ENCODE measurements around the gene OR1E1. TPM values are rescaled to one million over a fixed set of nuclear protein-coding genes. Genes with fewer than 3 reads are reported as not detected.
"Not testable (repeated sequence)": the region's sequence is repeated elsewhere in the genome, so short reads cannot be mapped to it uniquely, and the experiment has no call there.

OR1E1 gene
- total RNA-seq, 1 donor from 2014 or later: not detected

DNA sequence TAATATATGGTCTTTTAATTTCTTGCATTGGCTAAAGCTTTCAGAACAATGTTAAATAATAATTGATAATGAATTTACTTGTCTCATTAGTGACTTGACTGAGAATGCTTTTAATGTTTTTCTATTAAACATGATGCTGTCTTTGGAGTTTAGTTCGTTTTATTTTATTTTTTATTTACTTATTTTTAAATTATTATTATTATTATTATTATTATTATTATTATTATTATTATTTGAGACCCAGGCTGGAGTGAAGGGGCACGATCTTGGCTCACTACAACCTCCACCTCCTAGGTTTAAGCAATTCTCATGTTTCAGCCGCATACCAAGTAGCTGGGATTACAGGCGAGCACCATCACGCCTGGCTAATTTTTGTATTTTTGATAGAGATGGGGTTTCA, 17.4 kb upstream of the OR1E1 start:
- Histone ChIP-seq H4K20me1 (ENCODE audit: low read depth) (no peaks in the 10 kb centered on the region), H3K4me2 (no peak overlapping the region), H3K9me3 (ENCODE audit: low read depth) (peaks cover 11% of the 10 kb centered on the region), H3F3A (ENCODE audit: low read depth) (no peaks in the 10 kb centered on the region), H3K36me3 (no peaks in the 10 kb centered on the region), H3K27me3 (no peaks in the 10 kb centered on the region), H3K79me2 (ENCODE audit: low read depth) (no peaks in the 10 kb centered on the region), H2AFZ (replicated peaks) (no peak overlapping the region), H3K27ac (no peak overlapping the region), H3K4me3 (no peak overlapping the region), H3K9ac (no peak overlapping the region), H3K4me1 (no peaks in the 10 kb centered on the region)
- Mint-ChIP-seq H3K27ac (no peak overlapping the region), H3K4me3 (no peak overlapping the region), H3K36me3 (no peaks in the 10 kb centered on the region), H3K9me3 (peaks cover 2% of the 10 kb centered on the region), H3K4me1 (no peaks in the 10 kb centered on the region), H3K27me3 (ENCODE audit: insufficient read depth, low read depth) (peaks cover 10% of the 10 kb centered on the region)
- DNase-seq (ENCODE audit: low spot score): no peak
- TF ChIP-seq EZH2phosphoT487 (IDR thresholded peaks at IDR 0.05) (no peak), EZH2 (IDR thresholded peaks at IDR 0.05) (no peak)
- TF ChIP-seq, protein P1, sequence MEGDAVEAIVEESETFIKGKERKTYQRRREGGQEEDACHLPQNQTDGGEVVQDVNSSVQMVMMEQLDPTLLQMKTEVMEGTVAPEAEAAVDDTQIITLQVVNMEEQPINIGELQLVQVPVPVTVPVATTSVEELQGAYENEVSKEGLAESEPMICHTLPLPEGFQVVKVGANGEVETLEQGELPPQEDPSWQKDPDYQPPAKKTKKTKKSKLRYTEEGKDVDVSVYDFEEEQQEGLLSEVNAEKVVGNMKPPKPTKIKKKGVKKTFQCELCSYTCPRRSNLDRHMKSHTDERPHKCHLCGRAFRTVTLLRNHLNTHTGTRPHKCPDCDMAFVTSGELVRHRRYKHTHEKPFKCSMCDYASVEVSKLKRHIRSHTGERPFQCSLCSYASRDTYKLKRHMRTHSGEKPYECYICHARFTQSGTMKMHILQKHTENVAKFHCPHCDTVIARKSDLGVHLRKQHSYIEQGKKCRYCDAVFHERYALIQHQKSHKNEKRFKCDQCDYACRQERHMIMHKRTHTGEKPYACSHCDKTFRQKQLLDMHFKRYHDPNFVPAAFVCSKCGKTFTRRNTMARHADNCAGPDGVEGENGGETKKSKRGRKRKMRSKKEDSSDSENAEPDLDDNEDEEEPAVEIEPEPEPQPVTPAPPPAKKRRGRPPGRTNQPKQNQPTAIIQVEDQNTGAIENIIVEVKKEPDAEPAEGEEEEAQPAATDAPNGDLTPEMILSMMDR (IDR thresholded peaks at IDR 0.05): no peak

DNA sequence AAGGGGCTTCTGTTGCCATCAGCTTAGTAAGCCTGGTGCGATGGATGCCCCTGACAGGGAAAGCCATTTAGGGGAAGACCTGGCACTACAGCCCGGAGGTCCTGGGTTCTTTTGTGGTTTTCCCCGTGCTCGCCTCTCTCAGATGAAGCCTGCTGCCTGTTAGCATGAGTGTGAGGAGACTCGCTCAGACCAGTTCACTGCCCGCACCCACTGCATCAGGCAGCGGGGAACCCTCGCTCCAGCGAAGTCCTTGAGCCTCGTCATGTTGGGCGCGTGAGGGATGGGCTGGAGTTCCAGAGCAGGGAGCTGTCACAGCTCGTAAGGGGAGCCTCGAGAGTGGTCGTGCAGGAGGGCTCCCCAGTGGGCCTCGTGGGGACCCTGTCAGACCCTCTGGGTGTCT, 14.0 kb upstream of the OR1E1 start:
- not testable (repeated sequence) for H3K27ac Mint-ChIP-seq; H4K20me1 ChIP-seq (ENCODE audit: low read depth); H3K36me3 Mint-ChIP-seq; H3K4me1 ChIP-seq; H3K4me3 ChIP-seq; H3K79me2 ChIP-seq (ENCODE audit: low read depth); H3F3A ChIP-seq (ENCODE audit: low read depth); H3K27me3 Mint-ChIP-seq (ENCODE audit: insufficient read depth, low read depth); H2AFZ ChIP-seq (replicated peaks); H3K4me2 ChIP-seq; H3K36me3 ChIP-seq; H3K4me3 Mint-ChIP-seq; H3K27me3 ChIP-seq; DNase-seq (ENCODE audit: low spot score); H3K4me1 Mint-ChIP-seq; H3K27ac ChIP-seq; H3K9ac ChIP-seq
- peaks cover 10% of the 10 kb centered on the region for H3K9me3 Mint-ChIP-seq
- peaks cover 10% of the 10 kb centered on the region for H3K9me3 ChIP-seq (ENCODE audit: low read depth)

DNA sequence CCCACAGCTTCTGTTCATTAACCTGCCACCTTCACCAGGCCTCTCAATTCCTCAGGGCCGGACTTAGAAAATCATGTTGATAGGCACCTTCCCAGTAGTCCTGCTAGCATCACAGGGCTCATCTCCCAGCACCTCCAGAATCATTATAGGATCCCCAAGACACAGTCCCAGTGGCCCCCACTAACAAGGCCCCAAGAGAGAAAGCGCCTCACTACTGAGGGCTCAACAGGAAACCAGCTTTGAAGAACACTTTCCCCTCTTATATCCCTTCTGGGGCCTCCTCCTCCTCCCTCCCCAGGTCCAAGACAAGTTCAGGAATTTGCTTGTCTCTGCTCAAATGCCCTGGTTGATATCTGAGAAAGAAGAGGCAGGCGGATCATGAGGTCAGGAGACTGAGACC, 12.9 kb upstream of the OR1E1 start, which contains the start of gene OR3A3:
OR3A3 (plus strand) TSS at position 301 of the 400 bp plus-strand sequence.
- Histone ChIP-seq H2AFZ (replicated peaks) (no peak within 1 kb of the TSS), H4K20me1 (ENCODE audit: low read depth) (no peaks in the 10 kb centered on the region), H3K9me3 (ENCODE audit: low read depth) (peaks cover 3% of the 10 kb centered on the region), H3K4me3 (no peak within 1 kb of the TSS), H3K4me2 (no peak within 1 kb of the TSS), H3F3A (ENCODE audit: low read depth) (no peaks in the 10 kb centered on the region), H3K27ac (no peak within 1 kb of the TSS), H3K4me1 (no peaks in the 10 kb centered on the region), H3K79me2 (ENCODE audit: low read depth) (no peaks in the 10 kb centered on the region), H3K36me3 (no peaks in the 10 kb centered on the region), H3K9ac (no peak within 1 kb of the TSS), H3K27me3 (no peaks in the 10 kb centered on the region)
- H3K4me3 Mint-ChIP-seq: no peak within 1 kb of the TSS
- H3K27ac Mint-ChIP-seq: no peak within 1 kb of the TSS
- H3K9me3 Mint-ChIP-seq: peaks cover 17% of the 10 kb centered on the region
- no peak for TF ChIP-seq EZH2 (IDR thresholded peaks at IDR 0.05)
- TF ChIP-seq EZH2phosphoT487 (IDR thresholded peaks at IDR 0.05): no peak
- TF ChIP-seq, protein P1 (IDR thresholded peaks at IDR 0.05): no peak
- no peak for DNase-seq (ENCODE audit: low spot score)
- H3K36me3 Mint-ChIP-seq: no peaks in the 10 kb centered on the region
- no peaks in the 10 kb centered on the region for H3K4me1 Mint-ChIP-seq
- peaks cover 7% of the 10 kb centered on the region for H3K27me3 Mint-ChIP-seq (ENCODE audit: insufficient read depth, low read depth)

DNA sequence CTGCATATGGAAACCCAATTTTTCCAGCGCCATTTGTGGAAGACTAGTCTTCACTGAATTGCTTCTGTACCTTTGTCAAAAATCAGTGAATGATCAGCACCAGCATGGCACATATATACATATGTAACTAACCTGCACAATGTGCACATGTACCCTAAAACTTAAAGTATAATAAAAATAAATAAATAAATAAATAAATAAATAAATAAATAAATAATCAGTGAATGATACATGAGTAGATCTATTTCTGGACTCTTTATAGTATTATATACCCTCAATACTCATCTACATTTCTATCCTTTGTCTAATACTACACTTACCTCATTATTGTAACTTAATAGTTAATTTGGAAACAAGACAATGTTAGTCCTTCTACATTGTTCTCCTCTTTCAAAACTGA, 5.6 kb upstream of the OR1E1 start:
- H3K9me3 ChIP-seq (ENCODE audit: low read depth); DNase-seq (ENCODE audit: low spot score); H3K27ac ChIP-seq; H3K9ac ChIP-seq; H3F3A ChIP-seq (ENCODE audit: low read depth); H3K36me3 ChIP-seq; H3K4me2 ChIP-seq; H2AFZ ChIP-seq (replicated peaks); H3K4me3 Mint-ChIP-seq; H3K27me3 ChIP-seq; H3K27ac Mint-ChIP-seq; H3K4me1 Mint-ChIP-seq; H3K4me3 ChIP-seq; H3K4me1 ChIP-seq; H3K79me2 ChIP-seq (ENCODE audit: low read depth); H4K20me1 ChIP-seq (ENCODE audit: low read depth); H3K27me3 Mint-ChIP-seq (ENCODE audit: insufficient read depth, low read depth); H3K36me3 Mint-ChIP-seq: not testable (repeated sequence)
- peaks cover 17% of the 10 kb centered on the region for H3K9me3 Mint-ChIP-seq
